GM18498 (cell line): ENCODE data around the gene EPGN.
A peak's percentile ranks its signal among the peaks of the same experiment; 100 is the strongest.

Experiments used
- ATAC-seq: cut with Tn5 transposase; IDR thresholded peaks from one replicate; pipeline ENCODE4 v1.9.1; 2021; ENCODE audit warnings: mild to moderate bottlenecking, moderate library complexity; ENCODE audit not compliant: unreplicated experiment

EPGN gene

DNA sequence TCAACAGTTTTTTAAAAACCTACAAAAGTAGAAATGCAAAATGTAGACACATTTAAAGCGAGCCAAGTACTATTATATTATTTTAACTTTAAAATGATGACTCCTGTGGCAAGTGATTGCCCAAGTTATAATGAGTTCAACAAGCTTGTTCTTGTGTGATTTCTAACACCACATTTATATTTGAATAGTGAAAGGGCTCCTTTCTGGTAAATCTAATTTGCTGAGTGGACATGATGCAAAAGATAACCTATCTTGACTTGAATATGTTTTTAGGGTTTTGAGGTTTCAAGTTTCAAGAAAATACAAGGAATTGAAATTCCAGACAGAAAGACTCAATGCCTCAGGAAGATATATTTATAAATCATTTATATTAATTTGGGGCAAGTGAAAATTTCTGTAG, 1.1 kb upstream of the EPGN start:
- ATAC-seq, result no peak

DNA sequence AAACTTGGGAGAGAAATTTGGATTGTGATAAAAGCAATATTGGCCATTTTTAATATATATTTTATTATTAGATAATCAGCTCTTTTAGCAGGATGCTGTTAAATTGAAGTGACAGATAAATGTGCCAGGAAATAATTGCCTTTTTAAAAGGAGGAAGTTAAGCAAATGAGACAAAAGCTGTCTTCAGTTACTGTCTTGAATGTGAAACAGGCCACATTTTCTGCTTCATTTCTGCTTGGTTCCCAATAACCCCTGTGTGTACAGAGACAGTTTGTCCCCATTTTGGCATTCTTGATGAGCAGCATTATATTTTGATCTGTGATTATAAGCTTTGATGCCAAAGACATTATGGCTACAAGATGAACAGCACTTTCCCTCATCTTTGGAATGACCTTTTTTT, 953 bp downstream of the EPGN start:
- no peak for ATAC-seq

DNA sequence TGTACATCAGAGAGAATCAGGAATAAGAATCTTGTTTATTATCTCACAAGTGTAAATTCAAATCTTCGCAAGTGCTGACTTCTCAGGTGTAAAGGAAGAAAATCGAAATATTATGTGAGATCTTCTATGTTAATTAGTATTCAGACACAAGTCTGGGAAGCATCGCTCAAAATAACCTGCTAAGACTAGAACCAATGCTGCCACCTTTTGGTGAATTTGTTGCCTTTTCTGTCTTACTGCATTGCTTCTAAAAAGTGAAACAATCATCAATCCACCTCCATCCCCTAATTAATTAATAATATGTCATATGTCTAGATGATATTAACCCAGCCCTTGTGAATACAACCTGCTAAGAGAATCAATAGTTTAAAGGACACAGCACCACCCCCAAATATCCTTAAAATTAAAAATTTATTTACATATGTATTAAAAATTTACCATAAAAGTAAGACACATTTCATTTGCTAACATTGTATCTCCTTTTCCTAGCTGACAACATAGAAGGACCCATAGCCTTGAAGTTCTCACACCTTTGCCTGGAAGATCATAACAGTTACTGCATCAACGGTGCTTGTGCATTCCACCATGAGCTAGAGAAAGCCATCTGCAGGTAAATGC, 3.5 kb downstream of the EPGN start:
- peak; percentile 71 for ATAC-seq

DNA sequence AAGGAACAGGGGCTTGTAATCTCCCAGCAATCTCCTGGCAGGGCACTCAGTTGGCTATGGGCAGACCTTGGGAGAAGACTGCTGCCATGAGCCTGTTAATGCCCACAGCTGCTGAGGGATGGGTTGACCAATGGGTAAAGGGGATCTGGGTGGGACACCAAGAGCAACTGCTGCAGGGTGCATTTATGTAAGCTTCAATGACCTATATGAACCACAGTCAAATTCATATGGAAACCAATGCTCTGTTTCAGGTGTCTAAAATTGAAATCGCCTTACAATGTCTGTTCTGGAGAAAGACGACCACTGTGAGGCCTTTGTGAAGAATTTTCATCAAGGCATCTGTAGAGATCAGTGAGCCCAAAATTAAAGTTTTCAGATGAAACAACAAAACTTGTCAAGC, 6.1 kb downstream of the EPGN start:
- no peak for ATAC-seq

DNA sequence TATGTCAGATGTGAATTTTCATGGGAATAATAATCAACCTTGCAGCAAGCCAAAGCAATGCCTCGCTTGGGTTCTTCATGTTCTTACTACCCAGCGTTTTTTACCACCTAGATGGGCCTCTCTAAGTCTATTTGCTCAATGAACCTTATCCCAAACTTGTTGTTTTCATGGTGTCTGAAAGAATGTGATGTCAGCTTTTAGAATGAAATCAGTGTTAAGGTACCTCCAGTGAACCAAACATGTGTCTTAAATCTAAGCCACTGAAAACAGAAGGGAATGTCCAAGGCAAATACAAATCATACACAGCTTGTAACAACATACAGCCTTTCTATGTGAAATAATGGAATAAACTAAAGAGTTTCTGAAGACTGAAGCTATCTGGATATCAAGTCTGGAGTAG, 6.7 kb downstream of the EPGN start:
- no peak for ATAC-seq

DNA sequence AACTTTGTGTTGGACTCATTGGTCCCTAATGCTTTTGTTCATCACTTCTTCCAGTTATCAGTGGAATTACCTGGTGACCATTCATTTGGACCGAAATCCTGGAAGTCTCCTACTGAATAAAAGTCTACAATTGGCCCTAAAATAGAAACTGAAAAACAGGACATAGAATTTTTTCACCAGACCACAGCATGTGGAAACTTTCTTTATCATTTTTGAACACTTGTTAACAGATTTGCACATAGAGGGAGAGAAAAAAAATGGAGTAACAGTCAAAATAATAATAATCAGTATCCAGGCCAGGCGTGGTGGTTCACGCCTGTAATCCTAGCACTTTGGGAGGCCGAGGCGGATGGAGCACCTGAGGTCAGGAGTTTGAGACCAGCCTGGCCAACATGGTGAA, 7.1 kb downstream of the EPGN start:
- no peak for ATAC-seq

DNA sequence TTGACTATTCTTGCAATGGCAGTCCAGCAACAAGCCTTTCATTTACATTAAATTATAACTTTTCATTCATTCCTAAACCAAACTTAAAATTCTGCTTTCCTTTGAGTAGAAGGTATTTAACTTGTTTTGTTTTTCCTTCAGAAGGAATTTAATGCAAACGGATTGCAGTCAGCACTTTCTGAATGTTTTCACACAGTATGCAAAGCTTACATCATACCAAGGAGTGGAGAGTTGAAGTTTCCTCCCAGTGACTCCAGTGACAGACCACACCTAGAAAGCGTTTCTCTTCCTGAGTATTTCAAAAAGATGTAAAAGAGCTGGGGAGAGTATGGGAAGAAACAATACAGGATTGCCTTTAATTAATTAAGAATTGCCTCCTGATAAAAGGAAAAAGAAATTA, 8.1 kb downstream of the EPGN start:
- no peak for ATAC-seq

DNA sequence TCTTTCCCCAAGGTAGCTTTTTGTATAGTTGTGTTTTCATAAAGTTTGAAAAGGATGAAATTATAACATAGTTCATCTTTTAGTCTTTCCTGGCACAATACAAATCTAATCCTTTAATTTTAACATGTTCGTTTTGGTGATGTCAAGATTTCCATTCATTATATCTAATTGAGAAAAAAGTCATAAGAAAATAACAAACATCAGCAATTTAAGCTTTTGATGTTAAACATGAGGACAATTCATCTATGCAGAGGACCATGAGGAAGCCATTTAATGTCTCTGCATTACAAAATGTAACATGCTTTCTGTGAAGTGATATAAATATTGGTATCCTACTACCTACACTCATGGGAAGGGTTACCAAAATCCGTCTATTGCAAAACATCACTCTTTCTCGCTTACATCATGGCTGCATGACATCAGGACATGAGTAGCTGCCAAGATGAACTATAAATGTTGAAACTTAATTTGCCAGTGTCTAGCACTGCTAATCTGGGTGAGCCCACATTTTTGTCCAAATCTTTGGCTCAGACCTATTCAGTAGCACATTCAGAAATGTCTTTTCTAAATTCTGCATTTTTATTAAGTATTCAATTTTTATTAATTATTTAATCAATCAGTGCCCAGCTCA, 9.5 kb downstream of the EPGN start:
- no peak for ATAC-seq

DNA sequence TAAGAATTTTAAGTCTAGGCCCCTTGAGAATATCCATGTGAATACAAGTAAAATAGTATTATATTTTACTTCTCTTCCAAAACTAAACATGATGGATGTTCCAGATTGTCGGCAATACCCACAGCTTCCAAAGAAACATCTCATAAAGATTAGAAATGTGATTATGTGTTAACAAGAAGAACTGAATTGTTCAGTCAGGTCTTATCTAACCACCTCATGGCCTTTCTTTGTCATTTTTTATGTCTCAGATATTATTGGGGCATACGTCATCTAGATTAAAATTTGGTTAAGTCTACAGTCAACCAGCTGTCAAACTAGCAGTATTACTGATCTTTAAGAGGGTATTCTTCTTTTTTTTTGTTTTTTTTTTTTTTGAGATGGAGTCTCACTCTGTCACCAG, 10.0 kb downstream of the EPGN start:
- ATAC-seq, result no peak

DNA sequence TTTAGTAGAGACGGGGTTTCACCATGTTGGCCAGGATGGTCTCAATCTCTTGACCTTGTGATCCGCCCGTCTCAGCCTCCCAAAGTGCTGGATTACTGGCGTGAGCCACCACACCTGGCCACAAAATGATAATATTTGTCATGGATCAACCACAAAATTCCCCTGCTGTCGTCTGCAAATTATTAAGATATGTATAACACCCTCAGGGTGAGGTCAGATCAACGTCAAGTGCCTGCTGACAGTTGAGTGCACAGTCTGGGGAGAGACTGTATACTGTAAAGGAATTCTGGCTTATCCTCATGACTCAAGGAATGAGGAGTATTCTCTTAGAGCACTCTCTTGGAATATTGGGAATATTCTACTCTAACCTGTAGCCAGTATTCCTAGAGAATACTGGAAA, 11.2 kb downstream of the EPGN start:
- ATAC-seq, result no peak

DNA sequence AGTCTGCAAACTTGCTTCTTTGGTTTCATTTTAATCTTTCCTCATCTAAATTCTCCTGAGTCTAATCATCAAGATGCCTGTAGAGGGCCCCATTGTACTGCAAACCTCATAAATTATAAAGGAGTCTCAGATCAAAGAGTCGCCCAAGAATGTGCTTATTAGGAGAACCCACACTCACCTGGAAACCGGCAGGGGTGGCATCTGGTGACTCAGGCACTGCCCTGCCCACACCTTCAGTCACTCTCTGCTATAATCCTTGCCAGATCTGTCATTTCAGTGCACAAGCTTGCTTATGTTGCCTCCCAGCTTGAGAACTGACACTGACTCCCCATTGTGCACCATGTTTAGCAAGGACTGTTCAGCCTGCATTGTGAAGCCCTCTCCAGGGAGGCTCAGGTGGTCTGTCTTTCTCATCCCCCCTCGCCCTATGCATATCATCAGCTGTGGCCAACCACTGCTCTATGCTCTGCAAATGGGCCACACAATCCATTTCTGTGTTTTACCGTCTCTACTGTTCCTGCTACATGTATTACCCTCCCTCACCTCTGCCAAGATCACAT, 12.4 kb downstream of the EPGN start:
- ATAC-seq, result peak; percentile 85

DNA sequence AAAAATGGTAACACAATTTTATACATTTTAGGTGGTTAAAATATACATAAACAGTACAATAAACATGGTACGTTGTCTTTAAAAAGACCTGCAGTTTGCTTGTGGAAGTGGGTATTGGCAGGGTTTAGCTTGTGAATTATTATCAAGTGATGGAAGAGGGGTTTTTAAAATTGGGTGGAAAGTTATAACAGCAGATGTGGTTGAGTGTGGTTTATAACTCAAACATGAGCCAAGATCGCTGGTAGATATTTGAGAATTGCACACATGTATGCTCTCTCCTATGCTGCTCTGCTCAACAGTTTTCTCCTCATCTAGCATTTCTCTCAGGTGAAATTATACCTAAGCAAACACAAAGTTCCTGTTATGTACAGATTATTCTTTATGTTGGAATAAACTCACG, 14.0 kb downstream of the EPGN start:
- ATAC-seq, result no peak

DNA sequence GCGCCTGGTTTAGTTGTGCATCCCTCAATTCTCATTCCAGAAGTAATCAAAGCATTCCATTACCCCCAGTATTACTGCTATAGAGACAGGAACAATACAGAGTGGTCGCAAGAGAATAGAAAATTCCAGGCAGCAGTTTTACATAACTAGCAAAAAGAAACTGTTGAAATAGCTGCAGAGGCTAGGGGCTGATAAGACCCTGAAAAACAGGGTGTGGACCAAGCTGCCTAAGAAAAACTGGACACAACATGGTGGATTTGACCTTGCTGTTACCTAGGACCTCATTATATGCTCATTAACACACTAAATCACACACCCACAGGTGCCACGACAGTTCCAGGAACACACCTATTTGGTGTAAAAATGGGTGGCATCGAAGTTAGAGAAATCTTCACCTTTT, 15.4 kb downstream of the EPGN start:
- ATAC-seq, result no peak

DNA sequence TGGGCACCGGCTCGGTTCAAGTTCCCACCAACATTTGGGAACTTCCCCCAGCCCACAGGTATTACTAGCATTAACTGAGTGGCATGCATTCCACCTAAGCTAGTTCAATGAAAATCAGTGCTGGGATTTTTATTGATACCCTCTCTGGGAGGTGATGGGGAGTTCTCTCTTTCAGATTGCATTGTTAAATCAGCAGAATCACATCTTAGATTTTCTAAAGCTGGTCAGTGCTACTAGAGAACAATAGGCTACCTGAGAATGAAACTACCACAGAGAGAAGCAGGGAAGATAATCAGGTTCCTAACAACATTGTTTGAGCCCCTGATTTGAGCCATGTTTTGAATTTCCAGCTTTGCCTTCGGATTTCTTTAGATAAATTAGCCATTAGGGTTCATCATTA, 16.0 kb downstream of the EPGN start:
- ATAC-seq, result no peak

DNA sequence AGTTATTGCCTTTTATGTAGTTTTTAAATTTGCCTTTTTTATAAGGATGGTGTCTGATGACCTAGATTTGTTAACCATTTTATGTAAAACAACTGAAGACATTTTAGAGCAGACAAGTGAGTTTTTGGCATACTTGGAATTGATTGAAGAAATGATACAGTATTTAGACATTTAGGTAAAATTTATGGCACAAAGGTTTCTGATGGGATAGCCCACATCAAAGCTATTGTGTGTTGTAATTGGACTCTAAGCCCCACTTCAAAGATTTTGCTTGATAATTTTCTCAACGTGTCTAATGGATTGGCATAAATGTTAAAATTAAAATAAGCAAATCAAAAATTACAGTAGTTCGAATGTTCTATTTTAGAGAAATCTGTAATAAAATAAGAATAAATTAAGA, 17.6 kb downstream of the EPGN start:
- ATAC-seq, result no peak

DNA sequence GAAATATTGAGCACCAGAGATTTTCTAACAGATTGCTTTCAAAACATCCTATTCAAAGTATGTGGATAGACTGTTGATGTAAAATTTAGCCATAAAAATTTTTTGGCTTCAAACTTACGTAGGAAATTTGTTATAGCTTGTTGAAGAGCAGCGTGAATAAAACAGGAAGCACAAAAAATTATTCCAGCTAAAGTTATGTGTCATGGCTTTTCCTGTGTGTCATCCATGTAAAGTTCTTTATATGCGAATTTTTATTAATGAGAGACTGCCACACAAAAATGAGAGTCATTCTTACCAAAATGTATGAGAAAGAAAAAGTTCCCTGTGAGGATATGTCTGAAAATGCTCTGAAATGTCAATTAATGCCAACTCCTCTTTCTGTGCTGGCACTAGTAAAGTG, 19.5 kb downstream of the EPGN start:
- no peak for ATAC-seq

DNA sequence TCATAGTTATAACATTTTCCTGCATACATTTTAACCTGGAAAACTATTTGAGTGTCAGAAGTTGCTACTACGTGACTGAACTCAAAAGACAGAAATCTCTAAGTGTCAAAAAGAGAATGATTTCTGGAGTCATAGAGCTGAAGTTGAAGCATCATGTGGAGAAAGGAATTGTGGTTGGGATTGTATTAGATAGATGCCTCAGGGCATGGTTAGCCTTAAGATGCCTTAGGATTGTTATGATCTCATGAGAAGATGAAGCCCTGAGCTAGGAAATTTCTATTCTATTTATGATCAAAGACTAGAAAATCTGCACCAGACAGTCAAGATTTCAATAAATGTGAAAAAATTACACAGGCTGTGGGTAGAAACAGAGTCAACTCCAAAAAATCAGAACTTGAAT, 20.2 kb downstream of the EPGN start:
- no peak for ATAC-seq

DNA sequence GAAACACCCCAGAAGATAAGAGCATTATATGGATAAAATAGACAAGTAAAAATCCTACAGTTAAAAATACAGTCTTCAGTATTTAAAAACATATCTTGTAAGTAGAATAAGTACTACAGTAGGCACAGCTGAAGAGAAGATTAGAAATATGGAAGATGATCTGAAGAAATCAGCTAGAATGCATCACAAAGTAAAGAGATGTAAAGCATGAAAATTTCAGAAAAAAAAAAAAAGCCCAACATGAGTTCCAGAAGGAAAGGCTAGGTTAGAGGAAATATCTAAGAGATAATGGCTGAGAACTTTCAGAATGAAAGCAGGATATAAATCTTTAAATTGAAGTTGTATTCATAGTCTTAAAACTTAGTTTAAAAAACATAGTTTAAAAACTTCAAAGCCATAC, 21.0 kb downstream of the EPGN start:
- ATAC-seq, result no peak

DNA sequence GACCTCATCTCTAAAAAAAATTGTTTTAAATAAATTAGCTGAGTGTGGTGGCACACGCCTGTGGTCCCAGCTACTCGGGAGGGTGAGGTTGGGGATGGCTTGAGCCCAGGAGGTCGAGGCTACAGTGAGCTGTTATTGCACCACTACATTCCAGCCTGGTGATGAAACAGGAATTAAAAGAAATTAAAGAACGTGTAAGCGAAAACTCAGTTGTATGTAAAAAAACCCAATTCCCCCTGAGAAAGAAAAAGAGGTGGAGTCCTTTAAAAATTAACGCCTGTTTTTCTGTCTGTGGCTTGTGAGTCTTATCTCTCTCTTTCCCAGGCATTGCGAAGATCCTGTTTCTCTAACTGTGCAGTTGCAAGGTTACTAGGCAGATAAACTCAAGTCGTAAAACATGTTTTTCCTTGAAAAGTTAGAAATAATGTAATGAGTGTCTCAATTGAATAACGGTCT, 22.1 kb downstream of the EPGN start:
- ATAC-seq, result no peak

DNA sequence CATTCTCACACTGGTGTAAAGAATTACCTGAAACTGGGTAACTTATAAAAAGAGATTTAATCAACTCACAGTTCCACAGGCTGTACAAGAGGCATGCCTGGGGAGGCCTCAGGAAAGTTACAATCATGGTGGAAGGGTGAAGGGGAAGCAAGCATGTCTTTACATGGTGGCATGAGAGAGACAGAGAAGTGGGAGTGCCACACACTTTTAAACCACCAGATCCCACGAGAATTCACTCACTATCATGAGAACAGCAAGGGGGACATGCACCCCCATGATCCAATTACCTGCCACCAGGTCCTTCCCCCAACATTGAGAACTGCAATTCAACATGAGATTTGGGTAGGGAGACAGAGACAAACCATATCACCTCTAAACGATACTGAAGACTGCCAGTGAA, 23.0 kb downstream of the EPGN start:
- ATAC-seq, result no peak

DNA sequence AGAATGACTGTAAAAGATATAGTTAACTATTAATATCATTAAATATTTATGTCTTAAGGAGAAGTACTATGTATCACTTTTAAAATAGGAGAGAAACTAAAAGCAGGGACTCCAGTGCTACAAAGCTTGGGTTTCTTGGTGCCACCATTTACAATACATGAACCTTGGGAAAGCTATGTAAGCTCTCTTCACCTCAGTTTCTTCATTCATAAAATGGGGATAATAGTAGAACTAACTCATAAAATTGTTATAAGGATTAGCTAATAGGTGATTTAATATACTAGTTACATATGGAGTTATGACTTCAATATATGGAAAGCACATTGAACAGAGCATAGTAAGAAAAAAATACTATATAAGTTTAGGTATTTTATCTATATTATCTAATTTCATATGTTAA, 23.7 kb downstream of the EPGN start:
- ATAC-seq, result no peak

DNA sequence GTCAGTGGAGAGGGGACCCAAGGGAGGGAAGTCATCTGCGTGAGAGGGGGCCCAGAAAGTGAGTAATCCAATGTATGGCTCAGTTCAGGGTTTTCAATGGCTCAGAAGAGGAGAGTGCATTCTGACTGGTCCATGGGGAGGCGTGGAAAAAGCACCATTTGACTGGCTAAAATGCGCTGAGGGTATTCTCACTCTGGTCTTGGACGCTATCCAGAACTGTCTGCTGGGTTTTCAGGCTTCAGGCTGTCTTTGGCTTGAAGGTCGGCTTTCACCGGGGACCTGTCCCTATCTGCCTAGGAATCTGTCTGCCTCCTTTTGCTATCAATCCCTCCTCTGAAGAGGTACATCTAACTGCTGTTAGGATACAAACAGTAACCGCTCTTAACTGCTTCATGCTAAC, 26.4 kb downstream of the EPGN start:
- ATAC-seq, result no peak
